Stimulated activated CD4-positive, alpha-beta T cell treated with anti-CD3 and anti-CD28 coated beads, Interleukin-4, amount 100 ng/mL, for 4 hours (primary cell): ENCODE results near the gene TMIE.

Experiments used
- DNase-seq, 2 experiments: peaks; one replicate each; pipeline ENCODE4 v3.0.0-alpha.2; 2020

The TMIE gene

GRCh38 chr3:46701181-46701939, at the start of gene TMIE:
TMIE (plus strand) TSS chr3:46701392; CDS start chr3:46701488, 96 bp downstream.
- no peak for DNase-seq

- no peak for DNase-seq
Measured at GRCh38 chr3:46655271-46655670, 45.9 kb upstream of the TMIE start.

- DNase-seq, result no peak
Measured at GRCh38 chr3:46656778-46657556, 44.2 kb upstream of the TMIE start.

- DNase-seq, result no peak
Measured at GRCh38 chr3:46659285-46659684, 41.9 kb upstream of the TMIE start.

- no peak for DNase-seq
Measured at GRCh38 chr3:46660003-46660402, 41.2 kb upstream of the TMIE start.

- no peak for DNase-seq
Measured at GRCh38 chr3:46660543-46661523, 40.4 kb upstream of the TMIE start.

- no peak for DNase-seq
Measured at GRCh38 chr3:46661776-46662766, 39.1 kb upstream of the TMIE start.

- DNase-seq, result no peak
Measured at GRCh38 chr3:46662771-46663551, 38.2 kb upstream of the TMIE start.

GRCh38 chr3:46663591-46664135, 37.5 kb upstream of the TMIE start:
- no peak for DNase-seq

- no peak for DNase-seq
Measured at GRCh38 chr3:46664188-46664970, 36.8 kb upstream of the TMIE start.

- no peak for DNase-seq
Measured at GRCh38 chr3:46664971-46665762, 36.0 kb upstream of the TMIE start.

GRCh38 chr3:46665763-46666452, 35.3 kb upstream of the TMIE start:
- no peak for DNase-seq

GRCh38 chr3:46666453-46666845, 34.7 kb upstream of the TMIE start:
- no peak for DNase-seq

GRCh38 chr3:46667061-46667621, 34.1 kb upstream of the TMIE start:
- no peak for DNase-seq

GRCh38 chr3:46667657-46668056, 33.5 kb upstream of the TMIE start:
- DNase-seq, result no peak

GRCh38 chr3:46668116-46668515, 33.1 kb upstream of the TMIE start:
- DNase-seq, result no peak

GRCh38 chr3:46668591-46668990, 32.6 kb upstream of the TMIE start:
- no peak for DNase-seq
